ENCODE measurements around the gene C1QTNF9.
"Not testable (repeated sequence)": the region's sequence is repeated elsewhere in the genome, so short reads cannot be mapped to it uniquely, and the experiment has no call there.

Gene C1QTNF9

DNA sequence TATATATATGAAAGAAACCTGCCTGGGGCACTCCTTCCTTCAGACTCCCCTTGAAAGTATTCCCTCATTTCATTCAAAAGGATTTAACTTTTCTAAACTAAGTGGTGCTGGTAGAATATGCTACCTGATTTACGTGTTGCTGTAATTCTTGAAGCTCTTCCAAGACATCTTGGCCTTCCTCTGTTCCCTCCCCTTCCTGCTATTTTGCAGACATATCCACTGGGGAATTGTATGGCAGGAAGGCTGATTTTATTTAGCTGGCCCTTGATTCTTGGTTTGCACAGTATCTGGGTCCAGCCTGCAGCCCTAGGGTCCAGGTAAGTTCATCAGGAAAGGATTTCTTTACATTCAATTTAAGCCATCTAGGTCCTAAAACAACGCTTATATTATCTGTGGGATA lies at the start of gene C1QTNF9:
TSS of gene C1QTNF9 (plus strand) at position 281 of the 400 bp plus-strand sequence. CDS start 6,424 bp downstream, outside the sequence.
- not testable (repeated sequence) for H3K27me3 ChIP-seq (ENCODE audit: low read length); H3F3A ChIP-seq (ENCODE audit: insufficient read depth); H3K9me3 ChIP-seq (ENCODE audit: insufficient read depth, low read length); H4K20me1 ChIP-seq (ENCODE audit: low read depth, low read length); H3K36me3 ChIP-seq (ENCODE audit: low read length); H3K79me2 ChIP-seq (ENCODE audit: insufficient read depth, low read length); H3K4me3 ChIP-seq (ENCODE audit: insufficient read depth, low read length, poor library complexity, severe bottlenecking); H3K27ac ChIP-seq (ENCODE audit: low read depth, low read length); H3K9me2 ChIP-seq (replicated peaks; ENCODE audit: insufficient read depth, low read length); H3K4me2 ChIP-seq (ENCODE audit: low read depth, low read length, poor library complexity, severe bottlenecking); H3K9ac ChIP-seq (ENCODE audit: low read length); H2AFZ ChIP-seq (ENCODE audit: low read depth, low read length, severe bottlenecking)

DNA sequence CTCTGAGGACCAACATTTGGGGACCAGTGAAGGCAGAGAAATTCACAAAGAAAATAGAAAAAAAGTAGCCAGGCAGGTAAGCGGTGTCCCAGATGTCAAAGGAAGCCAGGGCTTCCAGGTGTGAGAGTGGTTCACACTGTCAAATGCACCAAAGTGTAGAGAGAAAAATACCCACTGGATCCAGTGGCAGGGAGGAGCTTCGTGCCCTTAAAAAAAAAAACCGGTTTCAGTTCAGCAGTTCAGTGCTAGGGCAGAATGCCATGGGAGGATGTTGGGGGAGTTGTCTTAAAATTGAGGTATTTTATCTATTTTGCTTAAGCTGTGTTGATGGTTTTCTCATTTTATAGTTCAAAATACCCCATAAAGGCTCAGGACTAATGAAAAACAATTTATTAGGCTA lies 47.8 kb upstream of the C1QTNF9 start:
- H3K27me3 ChIP-seq (ENCODE audit: low read length), result no peaks in the 10 kb centered on the region
- H3K9me3 ChIP-seq (ENCODE audit: insufficient read depth, low read length), result no peaks in the 10 kb centered on the region
- no peaks in the 10 kb centered on the region for H3K36me3 ChIP-seq (ENCODE audit: low read length)
- no peaks in the 10 kb centered on the region for H3F3A ChIP-seq (ENCODE audit: insufficient read depth)
- no peaks in the 10 kb centered on the region for H3K79me2 ChIP-seq (ENCODE audit: insufficient read depth, low read length)
- H4K20me1 ChIP-seq (ENCODE audit: low read depth, low read length), result no peaks in the 10 kb centered on the region
- no peak overlapping the region for H3K27ac ChIP-seq (ENCODE audit: low read depth, low read length)
- H3K4me3 ChIP-seq (ENCODE audit: insufficient read depth, low read length, poor library complexity, severe bottlenecking), result no peak overlapping the region
- H3K9me2 ChIP-seq (replicated peaks; ENCODE audit: insufficient read depth, low read length), result no peaks in the 10 kb centered on the region
- no peak overlapping the region for H2AFZ ChIP-seq (ENCODE audit: low read depth, low read length, severe bottlenecking)
- no peak overlapping the region for H3K4me2 ChIP-seq (ENCODE audit: low read depth, low read length, poor library complexity, severe bottlenecking)
- no peak for TF ChIP-seq EZH2phosphoT487 (conservative IDR thresholded peaks at IDR 0.05; ENCODE audit: low read length)
- TF ChIP-seq CTCF (IDR thresholded peaks at IDR 0.05; ENCODE audit: insufficient read depth, low read length, poor library complexity, severe bottlenecking), result no peak
- no peak overlapping the region for H3K9ac ChIP-seq (ENCODE audit: low read length)

- TF ChIP-seq CTCF (IDR thresholded peaks at IDR 0.05; ENCODE audit: insufficient read depth, low read length, poor library complexity, severe bottlenecking) (no peak), EZH2phosphoT487 (conservative IDR thresholded peaks at IDR 0.05; ENCODE audit: low read length) (no peak)
- H3K4me2 ChIP-seq (ENCODE audit: low read depth, low read length, poor library complexity, severe bottlenecking), result no peak overlapping the region
- no peaks in the 10 kb centered on the region for H3K27me3 ChIP-seq (ENCODE audit: low read length)
- no peaks in the 10 kb centered on the region for H3F3A ChIP-seq (ENCODE audit: insufficient read depth)
- H3K9me3 ChIP-seq (ENCODE audit: insufficient read depth, low read length), result no peaks in the 10 kb centered on the region
- H3K27ac ChIP-seq (ENCODE audit: low read depth, low read length), result no peak overlapping the region
- no peak overlapping the region for H2AFZ ChIP-seq (ENCODE audit: low read depth, low read length, severe bottlenecking)
- H3K9me2 ChIP-seq (replicated peaks; ENCODE audit: insufficient read depth, low read length), result no peaks in the 10 kb centered on the region
- no peak overlapping the region for H3K9ac ChIP-seq (ENCODE audit: low read length)
- H4K20me1 ChIP-seq (ENCODE audit: low read depth, low read length), result no peaks in the 10 kb centered on the region
- H3K4me3 ChIP-seq (ENCODE audit: insufficient read depth, low read length, poor library complexity, severe bottlenecking), result no peak overlapping the region
- no peaks in the 10 kb centered on the region for H3K79me2 ChIP-seq (ENCODE audit: insufficient read depth, low read length)
- H3K36me3 ChIP-seq (ENCODE audit: low read length), result no peaks in the 10 kb centered on the region
Measured at GRCh38 chr13:24263632-24264031, 45.7 kb upstream of the C1QTNF9 start.

GRCh38 chr13:24264976-24265375 lies 44.4 kb upstream of the C1QTNF9 start:
- H3K4me2 ChIP-seq (ENCODE audit: low read depth, low read length, poor library complexity, severe bottlenecking), result no peak overlapping the region
- no peak overlapping the region for H3K9ac ChIP-seq (ENCODE audit: low read length)
- no peaks in the 10 kb centered on the region for H4K20me1 ChIP-seq (ENCODE audit: low read depth, low read length)
- no peaks in the 10 kb centered on the region for H3F3A ChIP-seq (ENCODE audit: insufficient read depth)
- H3K9me2 ChIP-seq (replicated peaks; ENCODE audit: insufficient read depth, low read length), result no peaks in the 10 kb centered on the region
- TF ChIP-seq CTCF (IDR thresholded peaks at IDR 0.05; ENCODE audit: insufficient read depth, low read length, poor library complexity, severe bottlenecking), result no peak
- TF ChIP-seq EZH2phosphoT487 (conservative IDR thresholded peaks at IDR 0.05; ENCODE audit: low read length), result no peak
- H3K27ac ChIP-seq (ENCODE audit: low read depth, low read length), result no peak overlapping the region
- no peak overlapping the region for H2AFZ ChIP-seq (ENCODE audit: low read depth, low read length, severe bottlenecking)
- H3K79me2 ChIP-seq (ENCODE audit: insufficient read depth, low read length), result no peaks in the 10 kb centered on the region
- no peaks in the 10 kb centered on the region for H3K27me3 ChIP-seq (ENCODE audit: low read length)
- no peaks in the 10 kb centered on the region for H3K36me3 ChIP-seq (ENCODE audit: low read length)
- no peak overlapping the region for H3K4me3 ChIP-seq (ENCODE audit: insufficient read depth, low read length, poor library complexity, severe bottlenecking)
- no peaks in the 10 kb centered on the region for H3K9me3 ChIP-seq (ENCODE audit: insufficient read depth, low read length)
